HCT116 (cell line): ENCODE results near the gene DNAL4. TPM values are rescaled to one million over a fixed set of nuclear protein-coding genes. Genes with fewer than 3 reads are reported as not detected.

Experiments
- ATAC-seq: fragments of 200-7000 bp; cut with Tn5 transposase; 2 replicates; pipeline ENCODE4 v1.9.1; 2020; ENCODE audit warnings: mild to moderate bottlenecking, moderate library complexity
- BruUV-seq: library from RNA; stranded (reverse); fragments of 400-500 nt; replicated peaks from 2 replicates; lab custom pipeline; 2021; lab: Mats Ljungman, UMichigan
- CTCF ChIA-PET: fragments of 300-600 bp; sonication (Branson Sonifier 250); formaldehyde crosslinking; loops from one replicate; lab custom pipeline; 2021; ENCODE audit warnings: antibody characterized with exemption; lab: Charles Lee
- POLR2A ChIA-PET: fragments of 300-600, 350-600 bp; sonication (Branson Sonifier 250); formaldehyde crosslinking; loops from one replicate; lab custom pipeline; 2021; ENCODE audit warnings: antibody characterized with exemption; lab: Charles Lee
- RAD21 ChIA-PET, 2 experiments: fragments of 300-600 bp; sonication (Branson Sonifier 250); formaldehyde crosslinking; loops; one replicate each; lab custom pipeline; 2023; ENCODE audit warnings: low total read pairs in 2 of 2; ENCODE audit not compliant: uncharacterized antibody in 2 of 2, unreplicated experiment in 2 of 2, low non-redundant PET in 1 of 2; lab: Charles Lee
- DNase-seq: peaks from one replicate; pipeline ENCODE4 v3.0.0-alpha.2; 2010; ENCODE audit warnings: low read depth, low spot score
- H2AFZ ChIP-seq: fragments of 200-600 bp; shearing (Covaris generic), sonication (generic); 2 replicates; pipeline ENCODE4 v1.6.1; 2017; ENCODE audit warnings: low read depth, mixed run types, mixed read lengths, antibody characterized with exemption, low read length; ENCODE audit not compliant: poor library complexity, severe bottlenecking
- H3K27ac ChIP-seq: 2 replicates; pipeline ENCODE4 v1.5.1; 2012; ENCODE audit warnings: low read depth, low read length
- H3K27me3 ChIP-seq: fragments of 200-600 bp; sonication (generic); 2 replicates; pipeline ENCODE4 v1.6.1; 2016; ENCODE audit warnings: mixed run types, low read length, mixed read lengths; ENCODE audit not compliant: insufficient read depth
- H3K36me3 ChIP-seq, 2 experiments: fragments of 200-500 bp in 1 of 2; fragments of 200-600 bp in 1 of 2; sonication (Bioruptor generic) in 1 of 2; sonication (generic) in 1 of 2; 2 replicates each; pipeline versions ENCODE4 v1.5.1 to v1.6.1; 2014 to 2016; ENCODE audit warnings: low read length in 2 of 2, inconsistent platforms in 1 of 2, mixed read lengths in 1 of 2, mixed run types in 1 of 2; ENCODE audit not compliant: insufficient read depth in 2 of 2, control insufficient read depth in 1 of 2
- H3K4me1 ChIP-seq, 2 experiments: fragments of 200-600 bp in 1 of 2; sonication (generic) in 1 of 2; 2 replicates each; pipeline versions ENCODE4 v1.5.1 to v1.6.1; 2012 to 2017; ENCODE audit warnings: low read length in 2 of 2, inconsistent platforms in 1 of 2, mild to moderate bottlenecking in 1 of 2, mixed read lengths in 1 of 2, mixed run types in 1 of 2, moderate library complexity in 1 of 2; ENCODE audit not compliant: insufficient read depth in 2 of 2, control insufficient read depth in 1 of 2
- H3K4me2 ChIP-seq: fragments of 200-600 bp; sonication (generic); 2 replicates; pipeline ENCODE4 v1.6.1; 2017; ENCODE audit warnings: mixed run types, low read length, mixed read lengths
- H3K4me3 ChIP-seq, 2 experiments: fragments of 200-600 bp in 1 of 2; sonication (generic) in 1 of 2; replicated peaks in 1 of 2; 2 replicates each; pipeline ENCODE4 v1.5.1; 2011 to 2016; ENCODE audit warnings: low read length in 2 of 2, control low read depth in 1 of 2, low read depth in 1 of 2, mild to moderate bottlenecking in 1 of 2, mixed read lengths in 1 of 2, mixed run types in 1 of 2
- H3K79me2 ChIP-seq: fragments of 200-600 bp; sonication (generic); 2 replicates; pipeline ENCODE4 v1.6.1; 2017; ENCODE audit warnings: mild to moderate bottlenecking, mixed run types, low read length, moderate library complexity, mixed read lengths; ENCODE audit not compliant: insufficient read depth
- H3K9ac ChIP-seq: fragments of 200-600 bp; sonication (generic); 2 replicates; pipeline ENCODE4 v1.6.1; 2016; ENCODE audit warnings: low read length, mixed read lengths
- H3K9me2 ChIP-seq: fragments of 200-600 bp; sonication (generic), shearing (Covaris generic); 2 replicates; pipeline ENCODE4 v1.6.1; 2017; ENCODE audit warnings: mixed run types, mild to moderate bottlenecking, moderate library complexity; ENCODE audit not compliant: insufficient read depth
- H3K9me3 ChIP-seq, 2 experiments: fragments of 200-500 bp in 1 of 2; fragments of 200-600 bp in 1 of 2; sonication (Bioruptor generic) in 1 of 2; sonication (generic) in 1 of 2; 2 replicates each; pipeline ENCODE4 v1.6.1; 2014 to 2017; ENCODE audit warnings: low read length in 2 of 2, mixed read lengths in 2 of 2, inconsistent platforms in 1 of 2, low read depth in 1 of 2, mild to moderate bottlenecking in 1 of 2, mixed run types in 1 of 2, moderate library complexity in 1 of 2; ENCODE audit not compliant: control insufficient read depth in 1 of 2, insufficient read depth in 1 of 2
- H4K20me1 ChIP-seq: fragments of 200-600 bp; sonication (generic), shearing (Covaris generic); 2 replicates; pipeline ENCODE4 v1.6.1; 2017; ENCODE audit warnings: mixed run types, mild to moderate bottlenecking, moderate library complexity; ENCODE audit not compliant: insufficient read depth
- CBX3 ChIP-seq: IDR thresholded peaks from 2 replicates; pipeline ENCODE4 v1.6.1; 2012; ENCODE audit warnings: low read depth
- CEBPB ChIP-seq: IDR thresholded peaks from 2 replicates; pipeline ENCODE4 v1.6.1; 2012; ENCODE audit warnings: low read depth
- CTCF ChIP-seq, 3 experiments: fragments of 200-600 bp in 1 of 3; sonication (generic) in 1 of 3; IDR thresholded peaks in 2 of 3; conservative IDR thresholded peaks in 1 of 3; 2 replicates each; pipeline ENCODE4 v1.5.1; 2012 to 2017; ENCODE audit warnings: low read depth in 2 of 3, low read length in 2 of 3, antibody characterized with exemption in 1 of 3, borderline replicate concordance in 1 of 3, control low read depth in 1 of 3, mild to moderate bottlenecking in 1 of 3, mixed read lengths in 1 of 3, mixed run types in 1 of 3, moderate library complexity in 1 of 3; ENCODE audit not compliant: insufficient read depth in 1 of 3
- EGR1 ChIP-seq: IDR thresholded peaks from 2 replicates; pipeline ENCODE4 v1.6.1; 2012; ENCODE audit warnings: low read depth
- ELF1 ChIP-seq: IDR thresholded peaks from 2 replicates; pipeline ENCODE4 v1.6.1; 2012; ENCODE audit warnings: low read depth, borderline replicate concordance
- EZH2 ChIP-seq: fragments of 200-600 bp; sonication (generic); IDR thresholded peaks from 2 replicates; pipeline ENCODE4 v1.6.1; 2017; ENCODE audit warnings: antibody characterized with exemption, mixed run types
- FOSL1 ChIP-seq: IDR thresholded peaks from 2 replicates; pipeline ENCODE4 v1.6.1; 2012; ENCODE audit warnings: low read depth
- MAX ChIP-seq: IDR thresholded peaks from 2 replicates; pipeline ENCODE4 v1.6.1; 2012
- RAD21 ChIP-seq: IDR thresholded peaks from 2 replicates; pipeline ENCODE4 v1.6.1; 2012; ENCODE audit warnings: low read depth, mild to moderate bottlenecking
- SIN3A ChIP-seq: IDR thresholded peaks from 2 replicates; pipeline ENCODE4 v1.6.1; 2012; ENCODE audit warnings: low read depth
- SP1 ChIP-seq: IDR thresholded peaks from 2 replicates; pipeline ENCODE4 v1.6.1; 2012; ENCODE audit warnings: low read depth
- SRF ChIP-seq: IDR thresholded peaks from 2 replicates; pipeline ENCODE4 v1.6.1; 2012; ENCODE audit warnings: low read depth
- TCF7L2 ChIP-seq: IDR thresholded peaks from 2 replicates; pipeline ENCODE4 v1.7.0; 2011; ENCODE audit warnings: borderline replicate concordance, inconsistent platforms; ENCODE audit not compliant: insufficient read depth, insufficient read length; ENCODE audit errors: extremely low read depth
- YY1 ChIP-seq: IDR thresholded peaks from 2 replicates; pipeline ENCODE4 v1.6.1; 2011; ENCODE audit warnings: low read length, low read depth, moderate library complexity, mild to moderate bottlenecking; ENCODE audit not compliant: insufficient replicate concordance; ENCODE audit errors: extremely low read depth
- ZBTB33 ChIP-seq: IDR thresholded peaks from 2 replicates; pipeline ENCODE4 v1.6.1; 2011; ENCODE audit warnings: mild to moderate bottlenecking, low read length, moderate library complexity; ENCODE audit not compliant: insufficient replicate concordance; ENCODE audit errors: extremely low read depth
- ZFX ChIP-seq: fragments of 450-650 bp; IDR thresholded peaks from 2 replicates; pipeline ENCODE4 v1.6.1; 2017
- ZNF274 ChIP-seq: fragments of 200-500 bp; sonication (Bioruptor generic); IDR thresholded peaks from 2 replicates; pipeline ENCODE4 v1.6.1; 2014; ENCODE audit warnings: mild to moderate bottlenecking, low read depth, low read length, inconsistent platforms
- intact Hi-C: fragments of 100-400 bp; cut with micrococcal nuclease; formaldehyde crosslinking; loops from 2 replicates; pipeline ENCODE4 v1.10.0; 2022
- total RNA-seq: library from RNA; stranded (reverse); gene quantifications from one replicate; pipeline ENCODE4 v1.2.1, GENCODE V29; 2021; ENCODE audit not compliant: unreplicated experiment

The DNAL4 gene
- total RNA-seq, 1 experiment from 2014 or later = 18.3 TPM

DNA sequence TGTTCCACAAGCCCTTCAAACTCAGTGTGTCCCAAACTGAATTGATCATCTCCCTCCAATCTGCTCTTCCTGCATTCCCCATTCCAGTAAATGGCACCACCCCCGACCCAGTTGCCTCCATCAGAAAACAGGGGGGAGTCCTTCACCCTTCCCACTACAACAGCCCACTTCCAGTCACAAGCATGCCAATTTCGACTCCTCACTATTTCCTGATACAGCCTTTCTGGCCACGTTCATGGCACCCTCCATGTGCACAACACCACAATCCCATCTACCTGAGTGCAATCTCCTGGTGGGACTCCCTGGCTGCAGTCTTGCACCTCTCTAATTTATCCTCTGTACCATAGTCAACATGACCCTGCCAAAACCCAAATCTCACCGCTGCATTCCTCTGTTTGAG, 1.6 kb upstream of the DNAL4 start:
- ATAC-seq = no peak
- no peak overlapping the region for H3K4me3 ChIP-seq
- no peaks in the 10 kb centered on the region for H3K36me3 ChIP-seq
- ChIA-PET RAD21 (no interaction called here), POLR2A (no interaction called here), CTCF (no interaction called here)
- H3K4me2 ChIP-seq = no peak overlapping the region
- no peaks in the 10 kb centered on the region for H3K9me2 ChIP-seq
- intact Hi-C loops = no loop called here
- H3K9me3 ChIP-seq = peaks cover 0 to 8% of the 10 kb centered on the region in 2 experiments; a peak in 1 of 4 replicates
- TF ChIP-seq SRF (no peak), EGR1 (no peak), TCF7L2 (no peak), ZNF274 (no peak), YY1 (no peak), CBX3 (no peak), EZH2 (no peak), SP1 (no peak), MAX (no peak)
- no peaks in the 10 kb centered on the region for H4K20me1 ChIP-seq
- no peak overlapping the region for H3K27ac ChIP-seq
- no peak for DNase-seq
- H3K27me3 ChIP-seq = no peaks in the 10 kb centered on the region
- H3K9ac ChIP-seq = no peak overlapping the region
- peaks cover 0 to 15% of the 10 kb centered on the region in 2 experiments; a peak in 3 of 4 replicates for H3K4me1 ChIP-seq
- H2AFZ ChIP-seq = no peak overlapping the region
- no peaks in the 10 kb centered on the region; the same call in 1 of the 2 replicates for H3K79me2 ChIP-seq
- no TSS peak for BruUV-seq

GRCh38 chr22:38793317-38793716, 626 bp downstream of the DNAL4 start:
- no peak overlapping the region for H3K27ac ChIP-seq
- POLR2A ChIA-PET = no interaction called here
- peak overlapping the region; percentile 73 to 74 for H3K4me3 ChIP-seq
- H3K4me2 ChIP-seq = peak overlapping the region; percentile 83
- intact Hi-C loops = no loop called here
- RAD21 ChIA-PET = no interaction called here
- H4K20me1 ChIP-seq = no peaks in the 10 kb centered on the region
- H2AFZ ChIP-seq = no peak overlapping the region
- TF ChIP-seq CTCF (IDR thresholded peaks at IDR 0.05 in 2 of 3, conservative IDR thresholded peaks at IDR 0.05 in 1 of 3; ENCODE audit: borderline replicate concordance in 1 of 3, insufficient read depth in 1 of 3, low read depth in 2 of 3, low read length in 2 of 3) (no peak), FOSL1 (no peak), CBX3 (no peak), ZBTB33 (no peak), ZFX (no peak), ZNF274 (no peak), RAD21 (no peak), SIN3A (no peak), ELF1 (no peak), CEBPB (no peak), TCF7L2 (no peak)
- TF ChIP-seq, all 23 proteins: peak for 0
- Histone ChIP-seq H3K79me2 (no peaks in the 10 kb centered on the region; the same call in 1 of the 2 replicates), H3K4me1 (peaks cover 6 to 20% of the 10 kb centered on the region in 2 experiments; a peak in 3 of 4 replicates), H3K36me3 (no peaks in the 10 kb centered on the region), H3K9me2 (no peaks in the 10 kb centered on the region), H3K9ac (peak overlapping the region; percentile 74), H3K9me3 (no peaks in the 10 kb centered on the region), H3K27me3 (no peaks in the 10 kb centered on the region)
- CTCF ChIA-PET = interaction anchor here (1.0 kb wide), 1 partner anchor 24 kb away, joined by 5 read pairs; no protein-coding TSS in a partner anchor
- DNase-seq (no peak), ATAC-seq (no peak)
- no TSS peak for BruUV-seq
